Activated T-helper 17 cell treated with anti-CD3 and anti-CD28 coated beads, Interleukin-2, amount 50 U/mL, for 72 hours (primary cell): ENCODE data around the gene OCSTAMP. TPM values are rescaled to one million over a fixed set of nuclear protein-coding genes. Genes with fewer than 3 reads are reported as not detected.

Experiments used
- ATAC-seq: fragments of 150-1000 bp; cut with Tn5 transposase; replicated peaks from 2 replicates; pipeline ENCODE4 v1.10.0; 2021; ENCODE audit warnings: mild to moderate bottlenecking, moderate library complexity
- H3K27ac Mint-ChIP-seq: one replicate; pipeline ENCODE4 v1.8.0; 2022; ENCODE audit warnings: mixed read lengths
- H3K27me3 Mint-ChIP-seq: one replicate; pipeline ENCODE4 v1.8.0; 2022; ENCODE audit warnings: mixed read lengths
- H3K36me3 Mint-ChIP-seq: one replicate; pipeline ENCODE4 v1.8.0; 2022; ENCODE audit warnings: low read depth, mild to moderate bottlenecking, mixed read lengths
- H3K4me1 Mint-ChIP-seq: one replicate; pipeline ENCODE4 v1.8.0; 2022; ENCODE audit warnings: mixed read lengths
- H3K4me3 Mint-ChIP-seq: one replicate; pipeline ENCODE4 v1.8.0; 2022; ENCODE audit warnings: mild to moderate bottlenecking, mixed read lengths
- H3K9me3 Mint-ChIP-seq: one replicate; pipeline ENCODE4 v1.8.0; 2022; ENCODE audit warnings: mixed read lengths
- total RNA-seq, 2 donors: library from RNA; stranded (reverse); gene quantifications; one replicate each; pipeline ENCODE4 v1.2.3, GENCODE V29; 2022

OCSTAMP gene
- total RNA-seq, 2 donors from 2014 or later, result 0.11 to 1.1 TPM

- Mint-ChIP-seq H3K4me3 (no peak overlapping the region), H3K36me3 (no peaks in the 10 kb centered on the region), H3K9me3 (no peaks in the 10 kb centered on the region), H3K4me1 (no peaks in the 10 kb centered on the region), H3K27ac (no peak overlapping the region), H3K27me3 (peaks cover 9% of the 10 kb centered on the region)
- no peak for ATAC-seq
These were observed 13.9 kb upstream of the OCSTAMP start for GRCh38 chr20:46564241-46564957.

GRCh38 chr20:46563860-46564221, 13.4 kb upstream of the OCSTAMP start:
- no peak for ATAC-seq
- H3K27ac Mint-ChIP-seq, result no peak overlapping the region
- H3K36me3 Mint-ChIP-seq, result no peaks in the 10 kb centered on the region
- H3K4me1 Mint-ChIP-seq, result no peaks in the 10 kb centered on the region
- H3K4me3 Mint-ChIP-seq, result no peak overlapping the region
- H3K9me3 Mint-ChIP-seq, result no peaks in the 10 kb centered on the region
- H3K27me3 Mint-ChIP-seq, result peaks cover 9% of the 10 kb centered on the region

GRCh38 chr20:46563170-46563859, 12.9 kb upstream of the OCSTAMP start:
- Mint-ChIP-seq H3K4me3 (no peak overlapping the region), H3K27me3 (peaks cover 9% of the 10 kb centered on the region), H3K4me1 (peaks cover 3% of the 10 kb centered on the region), H3K9me3 (no peaks in the 10 kb centered on the region), H3K27ac (no peak overlapping the region), H3K36me3 (no peaks in the 10 kb centered on the region)
- no peak for ATAC-seq

- Mint-ChIP-seq H3K4me1 (peaks cover 11% of the 10 kb centered on the region), H3K4me3 (no peak overlapping the region), H3K9me3 (no peaks in the 10 kb centered on the region), H3K36me3 (no peaks in the 10 kb centered on the region), H3K27ac (no peak overlapping the region), H3K27me3 (peaks cover 6% of the 10 kb centered on the region)
- ATAC-seq, result peak; percentile 32
These were observed 12.1 kb upstream of the OCSTAMP start for GRCh38 chr20:46562373-46563169.

- no peak for ATAC-seq
- H3K27ac Mint-ChIP-seq, result no peak overlapping the region
- peaks cover 4% of the 10 kb centered on the region for H3K27me3 Mint-ChIP-seq
- H3K9me3 Mint-ChIP-seq, result no peaks in the 10 kb centered on the region
- no peaks in the 10 kb centered on the region for H3K36me3 Mint-ChIP-seq
- H3K4me3 Mint-ChIP-seq, result no peak overlapping the region
- peaks cover 15% of the 10 kb centered on the region for H3K4me1 Mint-ChIP-seq
These were observed 11.5 kb upstream of the OCSTAMP start for GRCh38 chr20:46562009-46562372.

- Mint-ChIP-seq H3K9me3 (no peaks in the 10 kb centered on the region), H3K36me3 (no peaks in the 10 kb centered on the region), H3K27ac (peak overlapping the region; percentile 3), H3K4me1 (peaks cover 15% of the 10 kb centered on the region), H3K4me3 (no peak overlapping the region), H3K27me3 (no peaks in the 10 kb centered on the region)
- ATAC-seq, result no peak
These were observed 9.4 kb upstream of the OCSTAMP start for GRCh38 chr20:46559685-46560440.

- Mint-ChIP-seq H3K27ac (peak overlapping the region; percentile 84), H3K27me3 (no peaks in the 10 kb centered on the region), H3K4me3 (peak overlapping the region; percentile 49), H3K36me3 (no peaks in the 10 kb centered on the region), H3K9me3 (no peaks in the 10 kb centered on the region), H3K4me1 (peaks cover 15% of the 10 kb centered on the region)
- ATAC-seq, result no peak
These were observed 8.5 kb upstream of the OCSTAMP start for GRCh38 chr20:46559001-46559400.

GRCh38 chr20:46558511-46558959, 8.1 kb upstream of the OCSTAMP start:
- Mint-ChIP-seq H3K9me3 (no peaks in the 10 kb centered on the region), H3K36me3 (no peaks in the 10 kb centered on the region), H3K27ac (peak overlapping the region; percentile 84), H3K4me1 (peaks cover 15% of the 10 kb centered on the region), H3K27me3 (no peaks in the 10 kb centered on the region), H3K4me3 (peak overlapping the region; percentile 49)
- peak; percentile 98 for ATAC-seq

GRCh38 chr20:46557231-46557956, 6.9 kb upstream of the OCSTAMP start:
- Mint-ChIP-seq H3K36me3 (no peaks in the 10 kb centered on the region), H3K9me3 (no peaks in the 10 kb centered on the region), H3K4me3 (peak overlapping the region; percentile 49), H3K4me1 (peaks cover 25% of the 10 kb centered on the region), H3K27me3 (no peaks in the 10 kb centered on the region), H3K27ac (peak overlapping the region; percentile 84)
- ATAC-seq, result peak; percentile 5

GRCh38 chr20:46555370-46555956, 5.0 kb upstream of the OCSTAMP start:
- Mint-ChIP-seq H3K4me1 (peaks cover 28% of the 10 kb centered on the region), H3K27ac (no peak overlapping the region), H3K27me3 (no peaks in the 10 kb centered on the region), H3K9me3 (no peaks in the 10 kb centered on the region), H3K4me3 (no peak overlapping the region), H3K36me3 (no peaks in the 10 kb centered on the region)
- no peak for ATAC-seq

GRCh38 chr20:46554828-46555227, 4.4 kb upstream of the OCSTAMP start:
- Mint-ChIP-seq H3K9me3 (no peaks in the 10 kb centered on the region), H3K27me3 (no peaks in the 10 kb centered on the region), H3K4me1 (peaks cover 28% of the 10 kb centered on the region), H3K4me3 (no peak overlapping the region), H3K27ac (no peak overlapping the region), H3K36me3 (no peaks in the 10 kb centered on the region)
- no peak for ATAC-seq

GRCh38 chr20:46553926-46554325, 3.5 kb upstream of the OCSTAMP start:
- no peaks in the 10 kb centered on the region for H3K36me3 Mint-ChIP-seq
- H3K27ac Mint-ChIP-seq, result no peak overlapping the region
- no peak overlapping the region for H3K4me3 Mint-ChIP-seq
- ATAC-seq, result no peak
- H3K4me1 Mint-ChIP-seq, result peaks cover 28% of the 10 kb centered on the region
- H3K27me3 Mint-ChIP-seq, result no peaks in the 10 kb centered on the region
- no peaks in the 10 kb centered on the region for H3K9me3 Mint-ChIP-seq
